Adrenal gland (tissue), 12 donors: ENCODE results near the gene FTH1. TPM values are rescaled to one million over a fixed set of nuclear protein-coding genes. Genes with fewer than 3 reads are reported as not detected.

Experiments
- DNase-seq, 7 donors: peaks; one replicate each; pipeline ENCODE4 v3.0.0-alpha.2; 2019 to 2020
- H3K27ac ChIP-seq, 5 donors: fragments of 200-600 bp; sonication (generic) in 4 of 5; 1 replicate in 3 of 5; 2 replicates in 2 of 5; pipeline versions ENCODE4 v1.5.1 to v1.8.0; 2016 to 2020; ENCODE audit warnings: mild to moderate bottlenecking in 1 of 5
- H3K27me3 ChIP-seq: fragments of 200-600 bp; 2 replicates; pipeline ENCODE4 v1.8.0; 2021
- H3K36me3 ChIP-seq, 2 donors: fragments of 200-600 bp; replicated peaks in 1 of 2; 1 replicate in 1 of 2; 2 replicates in 1 of 2; pipeline versions ENCODE4 v1.5.1 to v1.8.0; 2018 to 2022
- H3K4me1 ChIP-seq, 2 donors: fragments of 200-600 bp; replicated peaks in 1 of 2; 1 replicate in 1 of 2; 2 replicates in 1 of 2; pipeline versions ENCODE4 v1.5.1 to v1.8.0; 2018 to 2021
- H3K4me3 ChIP-seq, 4 donors: fragments of 200-600 bp; sonication (generic) in 3 of 4; one replicate each; pipeline ENCODE4 v1.5.1; 2016 to 2018
- H3K9me3 ChIP-seq, 3 donors: fragments of 200-600 bp; sonication (generic) in 1 of 3; replicated peaks in 1 of 3; 1 replicate in 2 of 3; 2 replicates in 1 of 3; pipeline versions ENCODE4 v1.5.1 to v1.8.0; 2016 to 2021
- POLR2A ChIP-seq, 2 donors: fragments of 450-650 bp; IDR thresholded peaks; one replicate each; pipeline ENCODE4 v1.6.1; 2017; ENCODE audit warnings: antibody characterized with exemption in 2 of 2, mild to moderate bottlenecking in 2 of 2, moderate library complexity in 1 of 2
- WGBS, 4 donors: extraction: QIAGEN DNeasy Blood & Tissue Kit in 2 of 4; methylation state at CpG; one replicate each; pipeline versions ENCODE4 v1.1.5 to v1.1.7; 2013 to 2017; 5-methylcytosine and 5-hydroxymethylcytosine counted together
- intact Hi-C, 2 donors: fragments of 100-400 bp; cut with DNase I; formaldehyde crosslinking; loops; one replicate each; pipeline versions ENCODE4 v1.14.1 to v1.15.0; 2022 to 2023
- polyA plus RNA-seq, 3 donors: library from polyadenylated mRNA; stranded (reverse); fragments of 200-250 nt in 2 of 3; fragments of 350-450 nt in 1 of 3; fragmentation: Illumina TruSeq in 1 of 3; extraction: RNeasy Lipid Tissue Mini Kit (QIAGEN cat#74804) in 1 of 3; gene quantifications; one replicate each; pipeline ENCODE4 v1.2.3, GENCODE V29; 2013 to 2014
- total RNA-seq, 9 donors: library from RNA; depleted of rRNA in 4 of 9; stranded (reverse); fragments of >200 nt in 4 of 9; fragments of 120-200 nt in 1 of 9; fragmentation: NEBNext Ultra II Directional in 1 of 9; extraction: Animal tissue kit (Norgen Biotek cat#: 25700) in 1 of 9; gene quantifications; one replicate each; pipeline versions ENCODE4 v1.1.0 to v1.2.4, GENCODE V29; 2013 to 2023
- TF ChIP-seq, protein P1 (sequence below), 6 experiments: fragments of 450-650 bp in 4 of 6; fragments of 200-600 bp in 2 of 6; sonication (generic) in 1 of 6; IDR thresholded peaks; 1 replicate in 5 of 6; 2 replicates in 1 of 6; pipeline versions ENCODE4 v1.5.1 to v1.8.0; 2016 to 2021; ENCODE audit warnings: antibody characterized with exemption in 6 of 6, mild to moderate bottlenecking in 2 of 6, moderate library complexity in 1 of 6
- donor health status: healthy with polysubstance abuse.
- donor health status: Bipolar disorder and iron deficiency.
- donor health status: DM: yes; HTN: yes; CAD: no.
- donor health status: DM: no; HTN: no; CAD: no.
- donor health status: DM: no; HTN: no; CAD: no.
- donor health status: DM: yes; HTN: yes; CAD: no.

The FTH1 gene
- total and polyA plus RNA-seq, 12 donors = 530 to 5,565 (median 3,420) TPM

DNA sequence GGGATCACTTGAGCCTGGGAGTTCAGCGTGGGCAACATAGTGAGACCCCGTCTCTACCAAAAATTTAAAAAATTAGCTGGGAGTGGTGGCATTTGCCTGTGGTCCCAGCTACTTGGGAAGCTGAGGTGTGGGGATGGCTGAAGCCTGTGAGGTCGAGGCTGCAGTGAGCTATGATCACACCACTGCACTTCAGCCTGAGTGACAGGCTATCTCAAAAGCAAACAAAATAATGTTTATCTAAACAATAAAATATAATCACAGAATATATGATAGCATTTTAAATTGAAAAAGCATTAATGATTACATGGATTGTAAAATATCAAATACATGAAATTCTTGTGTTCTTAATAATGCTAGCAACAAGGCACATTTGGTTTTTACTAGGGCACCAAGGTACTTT is 14.6 kb downstream of the FTH1 start:
- Histone ChIP-seq H3K36me3 (no peaks in the 10 kb centered on the region), H3K27ac (no peak overlapping the region), H3K27me3 (no peaks in the 10 kb centered on the region), H3K9me3 (no peaks in the 10 kb centered on the region), H3K4me3 (no peak overlapping the region), H3K4me1 (peaks cover 5 to 10% of the 10 kb centered on the region in 2 donors)
- 75 to 86% (median 86%) methylated on average over 3 of the region's 3 CpGs for WGBS, 4 donors
- DNase-seq = no peak
- intact Hi-C loops = loop anchor here (5.0 to 10.0 kb wide), 2 partner anchors 129 to 168 kb away; no protein-coding TSS in a partner anchor
- TF ChIP-seq, protein P1, sequence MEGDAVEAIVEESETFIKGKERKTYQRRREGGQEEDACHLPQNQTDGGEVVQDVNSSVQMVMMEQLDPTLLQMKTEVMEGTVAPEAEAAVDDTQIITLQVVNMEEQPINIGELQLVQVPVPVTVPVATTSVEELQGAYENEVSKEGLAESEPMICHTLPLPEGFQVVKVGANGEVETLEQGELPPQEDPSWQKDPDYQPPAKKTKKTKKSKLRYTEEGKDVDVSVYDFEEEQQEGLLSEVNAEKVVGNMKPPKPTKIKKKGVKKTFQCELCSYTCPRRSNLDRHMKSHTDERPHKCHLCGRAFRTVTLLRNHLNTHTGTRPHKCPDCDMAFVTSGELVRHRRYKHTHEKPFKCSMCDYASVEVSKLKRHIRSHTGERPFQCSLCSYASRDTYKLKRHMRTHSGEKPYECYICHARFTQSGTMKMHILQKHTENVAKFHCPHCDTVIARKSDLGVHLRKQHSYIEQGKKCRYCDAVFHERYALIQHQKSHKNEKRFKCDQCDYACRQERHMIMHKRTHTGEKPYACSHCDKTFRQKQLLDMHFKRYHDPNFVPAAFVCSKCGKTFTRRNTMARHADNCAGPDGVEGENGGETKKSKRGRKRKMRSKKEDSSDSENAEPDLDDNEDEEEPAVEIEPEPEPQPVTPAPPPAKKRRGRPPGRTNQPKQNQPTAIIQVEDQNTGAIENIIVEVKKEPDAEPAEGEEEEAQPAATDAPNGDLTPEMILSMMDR (IDR thresholded peaks at IDR 0.05) = no peak

DNA sequence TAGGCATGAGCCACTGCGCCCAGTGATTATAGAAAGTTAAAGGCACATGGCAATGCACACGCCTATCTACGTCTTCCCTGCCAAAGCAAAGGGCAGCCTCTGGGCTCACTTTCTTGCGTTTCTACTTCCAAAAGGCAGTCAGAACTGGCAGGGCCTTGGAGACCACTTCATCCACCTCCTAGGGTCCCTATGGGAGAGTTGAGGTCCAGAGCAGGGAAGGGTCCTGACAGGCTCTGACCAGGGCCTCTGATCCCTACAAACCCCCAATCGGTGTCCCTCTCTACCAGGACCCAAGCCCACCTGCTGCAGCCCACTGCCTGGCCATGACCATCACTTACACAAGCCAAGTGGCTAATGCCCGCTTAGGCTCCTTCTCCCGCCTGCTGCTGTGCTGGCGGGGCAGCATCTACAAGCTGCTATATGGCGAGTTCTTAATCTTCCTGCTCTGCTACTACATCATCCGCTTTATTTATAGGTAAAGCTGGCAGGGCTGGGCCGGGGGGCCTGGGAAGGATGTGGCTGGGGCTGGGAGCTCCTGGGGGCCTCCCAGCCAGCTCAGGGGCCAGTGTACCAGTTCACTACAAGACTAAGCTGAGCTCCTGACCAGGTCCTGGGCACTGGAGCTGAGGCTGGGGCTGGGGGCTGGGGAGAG is 15.8 kb downstream of the FTH1 start:
- Histone ChIP-seq H3K27me3 (no peaks in the 10 kb centered on the region), H3K36me3 (no peaks in the 10 kb centered on the region), H3K4me3 (no peak overlapping the region), H3K9me3 (no peaks in the 10 kb centered on the region), H3K4me1 (peaks cover 5 to 16% of the 10 kb centered on the region in 2 donors), H3K27ac (no peak overlapping the region)
- DNase-seq = no peak
- intact Hi-C loops = loop anchor here (5.0 to 10.0 kb wide), 2 partner anchors 131 to 167 kb away; no protein-coding TSS in a partner anchor
- TF ChIP-seq, protein P1 (IDR thresholded peaks at IDR 0.05) = no peak
- no peak for TF ChIP-seq POLR2A (IDR thresholded peaks at IDR 0.05)
- WGBS, 4 donors = 87 to 92% (median 90%) methylated on average over 9 to 11 of the region's 11 CpGs

DNA sequence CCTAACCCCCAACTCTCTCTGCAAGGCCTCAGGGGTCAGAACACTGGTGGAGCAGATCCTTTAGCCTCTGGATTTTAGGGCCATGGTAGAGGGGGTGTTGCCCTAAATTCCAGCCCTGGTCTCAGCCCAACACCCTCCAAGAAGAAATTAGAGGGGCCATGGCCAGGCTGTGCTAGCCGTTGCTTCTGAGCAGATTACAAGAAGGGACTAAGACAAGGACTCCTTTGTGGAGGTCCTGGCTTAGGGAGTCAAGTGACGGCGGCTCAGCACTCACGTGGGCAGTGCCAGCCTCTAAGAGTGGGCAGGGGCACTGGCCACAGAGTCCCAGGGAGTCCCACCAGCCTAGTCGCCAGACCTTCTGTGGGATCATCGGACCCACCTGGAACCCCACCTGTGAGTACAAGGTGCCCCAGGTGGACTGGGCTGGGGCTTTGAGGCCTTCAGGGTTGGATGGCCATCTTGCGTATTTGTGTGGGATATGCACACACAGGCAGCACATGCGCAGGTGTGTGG is 17.3 kb downstream of the FTH1 start, which contains the start of gene BEST1:
TSS of gene BEST1 (plus strand) at position 317 of the 513 bp plus-strand sequence. CDS start 1,456 bp downstream, outside the sequence.
- intact Hi-C loops = loop anchor here (5.0 to 10.0 kb wide), 2 partner anchors 132 to 165 kb away; no protein-coding TSS in a partner anchor
- no peak for DNase-seq
- H3K27me3 ChIP-seq = no peaks in the 10 kb centered on the region
- H3K9me3 ChIP-seq = no peaks in the 10 kb centered on the region
- peaks cover 0 to 6% of the 10 kb centered on the region in 2 donors for H3K4me1 ChIP-seq
- TF ChIP-seq POLR2A (IDR thresholded peaks at IDR 0.05) = no peak
- TF ChIP-seq, protein P1 (IDR thresholded peaks at IDR 0.05) = no peak
- no peaks in the 10 kb centered on the region for H3K36me3 ChIP-seq
- H3K4me3 ChIP-seq = no peak within 1 kb of the TSS
- WGBS, 4 donors = 85 to 94% (median 86%) methylated on average over 2 to 8 of the region's 8 CpGs
- H3K27ac ChIP-seq = peak within 1 kb of the TSS in 2 of 5 donors; percentile 5 to 44

DNA sequence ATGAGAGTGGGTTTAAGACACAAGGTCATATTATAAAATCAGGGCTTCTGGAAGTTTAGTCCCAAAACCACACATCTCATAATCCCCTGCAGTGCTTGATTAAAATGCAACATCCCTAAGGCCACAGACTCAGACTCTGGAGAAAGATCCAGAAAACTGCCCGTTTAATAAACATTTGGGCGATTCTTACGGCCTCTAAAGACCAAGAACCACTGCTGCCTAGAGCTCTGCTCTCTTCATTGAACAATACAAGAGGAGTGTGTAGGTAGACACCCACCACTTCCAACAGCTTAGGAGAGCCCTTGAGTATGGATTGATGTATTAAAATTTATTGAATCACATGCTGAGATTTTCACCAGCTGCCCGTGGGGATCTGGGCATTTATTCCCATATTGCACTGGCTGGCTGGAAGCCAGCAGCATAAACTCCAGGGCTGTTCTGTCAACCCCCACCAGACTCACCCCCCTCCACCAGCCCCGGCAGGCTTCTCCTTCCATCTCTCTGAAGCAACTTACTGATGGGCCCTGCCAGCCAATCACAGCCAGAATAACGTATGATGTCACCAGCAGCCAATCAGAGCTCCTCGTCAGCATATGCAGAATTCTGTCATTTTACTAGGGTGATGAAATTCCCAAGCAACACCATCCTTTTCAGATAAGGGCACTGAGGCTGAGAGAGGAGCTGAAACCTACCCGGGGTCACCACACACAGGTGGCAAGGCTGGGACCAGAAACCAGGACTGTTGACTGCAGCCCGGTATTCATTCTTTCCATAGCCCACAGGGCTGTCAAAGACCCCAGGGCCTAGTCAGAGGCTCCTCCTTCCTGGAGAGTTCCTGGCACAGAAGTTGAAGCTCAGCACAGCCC is 18.0 kb downstream of the FTH1 start:
- H3K9me3 ChIP-seq = no peaks in the 10 kb centered on the region
- H3K4me3 ChIP-seq = no peak overlapping the region
- TF ChIP-seq POLR2A (IDR thresholded peaks at IDR 0.05) = no peak
- TF ChIP-seq, protein P1 (IDR thresholded peaks at IDR 0.05) = no peak
- H3K27ac ChIP-seq = peak overlapping the region in 2 of 5 donors; percentile 5 to 44
- intact Hi-C loops = loop anchor here (5.0 to 10.0 kb wide), 3 partner anchors 52 to 165 kb away; no protein-coding TSS in a partner anchor
- DNase-seq = peak in 6 of 7 donors; percentile 64 to 93 (median 77)
- 40 to 52% (median 49%) methylated on average over 7 to 9 of the region's 9 CpGs for WGBS, 4 donors
- no peaks in the 10 kb centered on the region for H3K36me3 ChIP-seq
- no peaks in the 10 kb centered on the region for H3K27me3 ChIP-seq
- peaks cover 0 to 6% of the 10 kb centered on the region in 2 donors for H3K4me1 ChIP-seq
